NB4 (cell line): Measurements from ENCODE around the gene NLRP12.

ENCODE experiments used
- MYC ChIP-seq: IDR thresholded peaks from 2 replicates; pipeline ENCODE4 v1.6.1; 2011; ENCODE audit warnings: low read depth, low read length
- POLR2A ChIP-seq: IDR thresholded peaks from 2 replicates; pipeline ENCODE4 v1.6.1; 2011; ENCODE audit warnings: mild to moderate bottlenecking; ENCODE audit not compliant: insufficient read length; ENCODE audit errors: extremely low read depth
- TF ChIP-seq, protein P1 (sequence below): IDR thresholded peaks from one replicate; pipeline ENCODE4 v1.5.1; 2012; ENCODE audit warnings: low read depth, low read length
- TF ChIP-seq, protein P2 (sequence below): IDR thresholded peaks from 2 replicates; pipeline ENCODE4 v1.6.1; 2011; ENCODE audit warnings: low read depth, low read length

DNA sequence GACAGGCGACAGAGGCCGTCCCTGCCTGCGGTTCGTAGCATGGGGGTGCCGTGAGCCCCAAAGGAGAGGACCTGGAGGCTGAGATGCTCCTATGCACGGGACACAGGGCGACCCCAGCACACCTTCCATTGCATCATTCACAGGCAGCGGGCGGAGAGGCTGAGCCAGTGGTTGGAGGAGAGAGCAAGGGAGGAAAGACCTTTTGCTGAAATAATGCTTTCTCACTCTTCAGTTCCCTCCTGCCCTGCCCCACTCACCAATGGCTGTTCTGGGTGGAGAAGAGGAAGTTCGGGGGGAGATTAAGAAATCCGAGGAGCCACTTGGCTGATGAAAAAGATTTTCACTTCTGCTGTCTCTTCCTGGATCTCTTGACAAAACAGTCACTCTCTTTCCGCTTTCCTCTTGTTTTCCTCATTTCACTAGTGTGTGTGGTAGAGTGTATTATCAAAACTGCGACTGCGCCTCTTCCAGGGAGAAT lies at the start of gene NLRP12:
- TF ChIP-seq, protein P1, sequence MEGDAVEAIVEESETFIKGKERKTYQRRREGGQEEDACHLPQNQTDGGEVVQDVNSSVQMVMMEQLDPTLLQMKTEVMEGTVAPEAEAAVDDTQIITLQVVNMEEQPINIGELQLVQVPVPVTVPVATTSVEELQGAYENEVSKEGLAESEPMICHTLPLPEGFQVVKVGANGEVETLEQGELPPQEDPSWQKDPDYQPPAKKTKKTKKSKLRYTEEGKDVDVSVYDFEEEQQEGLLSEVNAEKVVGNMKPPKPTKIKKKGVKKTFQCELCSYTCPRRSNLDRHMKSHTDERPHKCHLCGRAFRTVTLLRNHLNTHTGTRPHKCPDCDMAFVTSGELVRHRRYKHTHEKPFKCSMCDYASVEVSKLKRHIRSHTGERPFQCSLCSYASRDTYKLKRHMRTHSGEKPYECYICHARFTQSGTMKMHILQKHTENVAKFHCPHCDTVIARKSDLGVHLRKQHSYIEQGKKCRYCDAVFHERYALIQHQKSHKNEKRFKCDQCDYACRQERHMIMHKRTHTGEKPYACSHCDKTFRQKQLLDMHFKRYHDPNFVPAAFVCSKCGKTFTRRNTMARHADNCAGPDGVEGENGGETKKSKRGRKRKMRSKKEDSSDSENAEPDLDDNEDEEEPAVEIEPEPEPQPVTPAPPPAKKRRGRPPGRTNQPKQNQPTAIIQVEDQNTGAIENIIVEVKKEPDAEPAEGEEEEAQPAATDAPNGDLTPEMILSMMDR = no peak
- TF ChIP-seq POLR2A (no peak), MYC (no peak)
- TF ChIP-seq, protein P2, sequence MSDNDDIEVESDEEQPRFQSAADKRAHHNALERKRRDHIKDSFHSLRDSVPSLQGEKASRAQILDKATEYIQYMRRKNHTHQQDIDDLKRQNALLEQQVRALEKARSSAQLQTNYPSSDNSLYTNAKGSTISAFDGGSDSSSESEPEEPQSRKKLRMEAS = no peak
